ENCODE results near the gene KDM5B. TPM values are rescaled to one million over a fixed set of nuclear protein-coding genes. Genes with fewer than 3 reads are reported as not detected.

The KDM5B gene
- total RNA-seq = 37.4 and 103 TPM in 2 replicates

DNA sequence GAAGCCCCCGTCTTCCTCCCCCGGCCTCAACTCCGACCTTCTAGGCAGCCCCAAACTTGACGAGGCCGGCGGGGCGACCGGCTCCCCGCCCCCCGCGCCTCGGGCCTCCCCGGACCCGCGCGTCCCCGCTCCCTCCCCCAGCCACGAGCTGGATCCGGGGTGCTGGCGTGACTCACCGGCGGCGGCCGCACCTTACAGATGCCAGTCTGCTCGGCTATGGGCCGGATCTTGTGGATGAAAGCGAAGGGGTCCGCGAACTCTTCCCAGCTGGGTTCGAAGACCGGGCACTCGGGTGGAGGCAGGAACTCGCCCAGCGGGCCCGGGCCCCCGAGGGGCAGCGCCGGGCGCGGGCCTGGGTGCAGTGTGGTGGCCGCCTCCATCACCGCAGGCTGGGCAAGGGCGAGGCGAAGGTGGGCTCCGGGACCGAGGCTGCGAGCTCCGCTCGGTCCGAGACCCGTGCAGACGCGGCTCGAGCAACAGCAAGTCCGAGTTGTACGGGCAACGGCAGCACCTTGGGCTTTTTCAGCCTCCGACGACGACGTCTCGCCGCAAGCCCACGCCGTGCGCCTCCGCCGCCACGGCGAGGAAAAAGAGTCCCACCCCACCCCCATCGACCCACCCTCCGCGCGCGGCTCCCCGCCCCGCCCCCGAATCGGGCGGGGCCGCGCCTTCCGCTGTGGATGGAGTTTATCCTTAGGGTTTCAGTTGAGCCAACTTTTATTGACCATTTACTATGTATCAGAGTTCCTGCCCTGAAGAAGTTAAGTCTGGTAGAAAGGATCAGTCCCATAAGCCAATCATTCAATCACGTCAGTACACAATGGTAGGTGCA, at the start of gene KDM5B:
Gene KDM5B (minus strand): TSS at position 496 of the 832 bp plus-strand sequence. CDS start 116 bp downstream, at position 380.

DNA sequence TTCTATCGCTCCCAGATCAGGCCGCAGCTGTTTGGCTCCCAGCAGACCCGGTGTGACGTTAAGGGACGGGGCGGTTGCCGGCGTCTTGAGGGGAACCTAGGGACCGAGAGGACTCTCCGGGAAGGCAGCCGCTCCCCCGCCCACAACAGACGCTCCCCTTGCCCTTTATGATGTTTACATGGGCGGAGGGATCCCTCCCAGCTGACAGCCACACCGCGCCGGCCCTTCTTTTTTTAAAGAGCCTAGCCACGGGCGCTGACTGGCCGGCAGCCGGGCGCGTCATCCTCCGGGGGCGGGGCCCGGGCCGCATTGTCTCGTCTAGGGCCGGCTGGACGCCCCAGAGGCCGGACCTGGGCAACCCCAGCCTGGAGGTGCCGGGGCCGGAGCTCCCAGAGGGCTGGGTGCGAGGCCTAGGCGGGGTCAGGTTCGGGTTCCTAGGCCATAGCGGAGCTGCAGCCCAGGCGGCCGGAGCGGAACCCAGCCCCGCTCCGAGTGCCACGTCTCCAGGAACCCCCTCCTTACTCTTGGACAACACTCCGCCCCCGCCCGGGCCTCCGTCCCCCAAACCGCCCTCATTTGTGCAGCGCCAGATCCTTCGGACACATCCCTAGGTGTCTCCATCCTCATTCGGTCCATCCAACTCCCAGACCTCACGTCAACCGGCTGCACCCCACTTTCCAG, 2.5 kb upstream of the KDM5B start, which contains the start of gene PCAT6:
Gene PCAT6 (plus strand): TSS at position 340 of the 681 bp plus-strand sequence.

DNA sequence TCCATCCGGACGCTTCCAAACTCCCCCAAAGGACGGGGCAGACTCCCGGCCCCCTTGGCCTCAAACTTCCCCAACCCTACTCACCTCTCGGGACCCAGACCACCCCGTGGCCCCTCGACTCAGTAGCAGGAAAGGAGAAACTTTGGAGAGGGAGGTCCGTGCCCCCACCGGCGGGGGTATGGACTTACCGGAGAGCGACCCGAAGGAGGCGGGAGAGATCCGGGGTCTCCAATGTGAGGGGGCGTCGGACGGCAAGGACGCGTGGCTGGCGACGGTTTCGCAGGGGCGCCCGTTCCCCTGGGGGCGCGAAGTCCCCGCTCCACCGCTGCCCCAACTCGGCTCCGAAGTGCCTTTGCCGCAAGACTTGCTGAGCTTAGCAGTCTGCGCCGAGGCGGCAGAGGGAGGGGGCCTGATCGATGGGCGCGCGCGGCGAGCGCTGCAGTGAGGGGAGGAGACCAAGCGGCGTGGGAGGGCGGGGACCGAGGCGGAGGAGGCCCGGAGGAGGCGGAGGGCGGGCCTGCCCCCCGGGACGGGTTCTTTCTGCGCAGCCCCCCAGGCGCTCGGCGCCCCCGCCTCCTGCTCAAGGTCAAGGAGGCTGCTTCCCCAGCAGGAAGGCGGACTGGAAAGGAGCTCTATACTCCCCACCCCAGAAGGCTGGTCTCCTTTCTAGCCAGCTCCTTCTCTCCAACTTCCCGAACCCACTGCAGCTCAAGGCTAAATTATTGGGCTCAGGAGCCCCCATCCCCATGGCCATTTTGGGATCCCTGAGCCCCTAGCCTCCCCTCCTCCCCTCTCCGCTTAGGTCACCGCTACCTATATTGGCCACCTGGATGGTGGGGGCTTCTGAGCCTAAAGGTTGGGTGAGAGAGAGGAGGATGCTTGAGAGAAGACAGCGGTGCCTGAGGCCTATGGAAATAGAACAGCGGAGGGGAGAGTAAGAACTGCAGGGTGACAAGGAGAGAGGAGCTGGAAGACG, 97.9 kb downstream of the KDM5B start, which contains the start of gene SYT2:
Gene SYT2 (minus strand): TSS at position 385 of the 976 bp plus-strand sequence. CDS start 104,682 bp downstream, outside the sequence.

Other genes with a start within 250 kb of the KDM5B start
- not detected in 2 replicates for gene SYT2, start 98.0 kb downstream of the KDM5B start, total RNA-seq
- gene PCAT6, start 2.5 kb upstream of the KDM5B start, total RNA-seq = not detected in 2 replicates
- gene RABIF, start 80.7 kb upstream of the KDM5B start, total RNA-seq = 7.4 and 11.0 TPM in 2 replicates
- gene KLHL12, start 118.8 kb upstream of the KDM5B start, total RNA-seq = 22.7 and 33.5 TPM in 2 replicates
- 77.7 and 180 TPM in 2 replicates for gene ADIPOR1, start 149.9 kb upstream of the KDM5B start, total RNA-seq
- 23.3 and 43.7 TPM in 2 replicates for gene CYB5R1, start 158.8 kb upstream of the KDM5B start, total RNA-seq
- gene TMEM183A, start 199.0 kb upstream of the KDM5B start, total RNA-seq = 72.5 and 90.2 TPM in 2 replicates
- gene PPFIA4, start 218.1 kb upstream of the KDM5B start, total RNA-seq = under 0.01 and 0.25 TPM in 2 replicates

Data from bladder microvascular endothelial cell (primary cell).